ENCODE results near the gene CLCN7. TPM values are rescaled to one million over a fixed set of nuclear protein-coding genes. Genes with fewer than 3 reads are reported as not detected.

CLCN7 gene
- total RNA-seq, 1 donor from 2014 or later, result 36.6 TPM

- Histone ChIP-seq H3K4me3 (ENCODE audit: low read depth, low read length) (no peak overlapping the region), H3K27me3 (ENCODE audit: control insufficient read depth, insufficient read depth, low read length) (no peaks in the 10 kb centered on the region), H3K36me3 (ENCODE audit: control insufficient read depth, insufficient read depth, low read length) (no peaks in the 10 kb centered on the region)
- DNase-seq (ENCODE audit: low read depth) (no peak), FAIRE-seq (no peak)
- TF ChIP-seq CTCF (IDR thresholded peaks at IDR 0.05; ENCODE audit: insufficient read depth, low read length, severe bottlenecking), result no peak
Measured at GRCh38 chr16:1433263-1433560, 41.6 kb downstream of the CLCN7 start.

- FAIRE-seq, result no peak
- Histone ChIP-seq H3K36me3 (ENCODE audit: control insufficient read depth, insufficient read depth, low read length) (no peaks in the 10 kb centered on the region), H3K27me3 (ENCODE audit: control insufficient read depth, insufficient read depth, low read length) (no peaks in the 10 kb centered on the region), H3K4me3 (ENCODE audit: low read depth, low read length) (no peak overlapping the region)
- no peak for TF ChIP-seq CTCF (IDR thresholded peaks at IDR 0.05; ENCODE audit: insufficient read depth, low read length, severe bottlenecking)
- no peak for DNase-seq (ENCODE audit: low read depth)
Measured at GRCh38 chr16:1432388-1433262, 42.2 kb downstream of the CLCN7 start.

GRCh38 chr16:1431497-1432270 is 43.1 kb downstream of the CLCN7 start:
- H3K36me3 ChIP-seq (ENCODE audit: control insufficient read depth, insufficient read depth, low read length), result no peaks in the 10 kb centered on the region
- no peak for TF ChIP-seq CTCF (IDR thresholded peaks at IDR 0.05; ENCODE audit: insufficient read depth, low read length, severe bottlenecking)
- no peak for FAIRE-seq

GRCh38 chr16:1430759-1431496 is 43.9 kb downstream of the CLCN7 start, which contains the start of gene PERCC1:
PERCC1 (plus strand) TSS chr16:1431078; CDS start chr16:1432594, 1,516 bp downstream.
- DNase-seq (ENCODE audit: low read depth) (no peak), FAIRE-seq (no peak)
- no peak within 1 kb of the TSS for H3K4me3 ChIP-seq (ENCODE audit: low read depth, low read length)
- H3K27me3 ChIP-seq (ENCODE audit: control insufficient read depth, insufficient read depth, low read length), result no peaks in the 10 kb centered on the region
- no peak for TF ChIP-seq CTCF (IDR thresholded peaks at IDR 0.05; ENCODE audit: insufficient read depth, low read length, severe bottlenecking)
- no peaks in the 10 kb centered on the region for H3K36me3 ChIP-seq (ENCODE audit: control insufficient read depth, insufficient read depth, low read length)

More at GRCh38 chr16:1431497-1432270, 43.1 kb downstream of the CLCN7 start:
- H3K4me3 ChIP-seq (ENCODE audit: low read depth, low read length), result no peak overlapping the region
- no peaks in the 10 kb centered on the region for H3K27me3 ChIP-seq (ENCODE audit: control insufficient read depth, insufficient read depth, low read length)
- DNase-seq (ENCODE audit: low read depth), result no peak

- no peak for TF ChIP-seq CTCF (IDR thresholded peaks at IDR 0.05; ENCODE audit: insufficient read depth, low read length, severe bottlenecking)
- Histone ChIP-seq H3K27me3 (ENCODE audit: control insufficient read depth, insufficient read depth, low read length) (no peaks in the 10 kb centered on the region), H3K4me3 (ENCODE audit: low read depth, low read length) (no peak overlapping the region), H3K36me3 (ENCODE audit: control insufficient read depth, insufficient read depth, low read length) (no peaks in the 10 kb centered on the region)
- DNase-seq (ENCODE audit: low read depth), result no peak
- FAIRE-seq, result no peak
Measured at GRCh38 chr16:1430214-1430758, 44.5 kb downstream of the CLCN7 start.
